GM08714 (cell line): Measurements from ENCODE around the gene FAM168A.

Source experiments
- H3K4me3 ChIP-seq: fragments of 200-500 bp; sonication (Bioruptor generic); 2 replicates; pipeline ENCODE4 v1.5.1; 2014; ENCODE audit warnings: mild to moderate bottlenecking, low read length, inconsistent platforms
- ZNF274 ChIP-seq: IDR thresholded peaks from 2 replicates; pipeline ENCODE4 v1.6.1; 2012; ENCODE audit warnings: mild to moderate bottlenecking, low read depth, low read length

Gene FAM168A

DNA sequence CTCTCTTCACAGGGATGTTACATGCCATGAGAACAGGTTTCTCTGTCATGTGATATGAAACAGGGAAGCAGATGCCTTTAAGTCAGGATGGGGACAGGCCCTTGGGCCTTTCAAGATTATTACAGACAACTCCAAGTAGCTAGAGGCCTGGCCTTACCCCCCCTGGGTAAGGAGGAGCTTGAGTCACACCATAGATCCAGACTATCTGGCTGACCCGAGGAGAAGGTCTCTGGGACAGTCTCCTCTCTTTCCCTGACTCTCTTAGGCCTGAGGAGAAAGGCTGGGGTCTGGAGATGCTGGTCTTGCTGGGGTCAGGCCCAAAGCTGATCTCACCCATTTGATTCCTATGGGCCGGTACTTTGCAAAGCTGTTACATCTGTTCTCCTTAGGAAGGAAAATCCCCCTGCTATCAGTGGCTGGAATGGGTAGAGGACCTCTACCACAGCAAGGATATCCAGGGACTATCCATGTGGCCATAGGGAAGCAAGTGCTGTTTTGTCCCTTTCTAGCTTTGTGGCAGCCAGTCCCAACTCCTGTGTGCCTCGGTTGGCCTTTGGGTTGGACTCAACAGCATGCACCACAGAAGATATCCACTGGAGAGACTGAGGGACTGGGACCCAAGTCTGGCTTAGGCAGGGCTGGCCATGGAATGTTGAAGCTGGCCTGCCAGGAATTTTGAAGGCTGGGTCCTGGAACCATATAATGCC, 196.5 kb downstream of the FAM168A start:
- TF ChIP-seq ZNF274: no peak

DNA sequence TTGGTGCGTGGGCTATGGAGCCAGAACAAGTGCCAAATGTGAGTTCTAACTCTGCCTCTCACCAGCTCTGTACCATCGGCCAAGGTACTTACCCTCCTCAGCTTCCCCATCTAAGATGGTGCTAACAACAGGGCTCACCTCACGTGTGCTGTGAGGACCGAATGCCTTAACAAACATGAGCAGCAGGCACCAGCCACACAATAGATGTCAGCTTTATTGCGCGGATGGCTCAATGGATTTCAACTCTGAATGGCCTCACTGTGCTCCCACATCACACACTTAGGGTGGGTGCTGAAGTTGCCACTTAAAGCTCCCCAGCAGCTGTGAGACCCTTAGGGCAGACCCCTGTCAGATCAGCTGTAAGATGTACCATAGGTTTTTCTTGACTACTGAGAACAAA, 197.6 kb downstream of the FAM168A start:
- H3K4me3 ChIP-seq: no peak overlapping the region
- no peak for TF ChIP-seq ZNF274

More for the DNA sequence above, 196.5 kb downstream of the FAM168A start:
- no peak overlapping the region for H3K4me3 ChIP-seq

GRCh38 chr11:73399636-73400035, 198.3 kb downstream of the FAM168A start:
- H3K4me3 ChIP-seq: no peak overlapping the region
- TF ChIP-seq ZNF274: no peak

- H3K4me3 ChIP-seq: no peak overlapping the region
- no peak for TF ChIP-seq ZNF274
Observed at GRCh38 chr11:73399159-73399590, 198.7 kb downstream of the FAM168A start.

GRCh38 chr11:73398721-73399120, 199.2 kb downstream of the FAM168A start:
- no peak for TF ChIP-seq ZNF274

DNA sequence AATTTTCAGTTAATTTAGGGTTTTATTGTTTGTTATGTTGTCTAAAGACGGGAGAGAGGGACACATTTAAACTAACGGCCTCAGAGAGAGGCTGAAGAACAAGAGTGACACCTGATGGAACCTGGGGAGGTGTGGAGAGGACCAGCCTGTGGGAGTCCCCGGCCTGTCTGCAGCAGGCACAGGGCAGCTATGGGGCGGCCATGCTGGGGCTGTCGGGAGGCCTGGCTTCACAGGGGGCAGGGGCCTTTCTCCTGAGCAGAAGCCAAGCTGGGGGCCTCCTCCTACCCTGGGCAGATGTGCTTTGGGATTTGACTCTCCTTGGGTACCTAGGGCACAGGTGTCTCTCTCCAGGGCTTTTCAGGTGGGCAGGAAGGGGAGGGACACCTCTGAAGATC, 199.8 kb downstream of the FAM168A start:
- TF ChIP-seq ZNF274: no peak
- H3K4me3 ChIP-seq: no peak overlapping the region

More at GRCh38 chr11:73398721-73399120, 199.2 kb downstream of the FAM168A start:
- H3K4me3 ChIP-seq: no peak overlapping the region

GRCh38 chr11:73397468-73398131, 200.3 kb downstream of the FAM168A start:
- H3K4me3 ChIP-seq: no peak overlapping the region
- TF ChIP-seq ZNF274: no peak

DNA sequence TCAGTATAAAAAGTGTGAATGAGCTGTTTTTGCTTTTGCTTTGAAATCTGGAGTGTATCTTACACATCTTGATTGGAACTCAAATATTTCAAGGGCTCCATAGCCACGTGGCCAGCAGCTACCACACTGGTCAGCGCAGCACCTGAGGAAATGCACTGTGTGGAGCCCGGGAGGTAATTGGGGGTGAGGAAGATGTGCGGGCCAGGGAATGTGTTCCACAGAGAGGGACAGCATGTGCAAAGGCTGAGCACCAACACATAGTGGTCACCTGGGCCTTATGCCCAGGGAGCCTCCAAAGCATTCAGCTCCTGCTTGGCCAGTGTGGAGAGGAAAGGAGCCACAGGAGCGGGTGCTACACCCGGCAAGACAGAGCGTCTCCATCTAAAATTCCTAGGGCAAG, 200.9 kb downstream of the FAM168A start:
- no peak for TF ChIP-seq ZNF274
- no peak overlapping the region for H3K4me3 ChIP-seq

- TF ChIP-seq ZNF274: no peak
- H3K4me3 ChIP-seq: no peak overlapping the region
Observed at GRCh38 chr11:73396251-73396930, 201.5 kb downstream of the FAM168A start.

GRCh38 chr11:73395297-73396208, 202.4 kb downstream of the FAM168A start:
- no peak for TF ChIP-seq ZNF274
- no peak overlapping the region for H3K4me3 ChIP-seq

- TF ChIP-seq ZNF274: no peak
- H3K4me3 ChIP-seq: no peak overlapping the region
Observed at GRCh38 chr11:73394416-73395296, 203.3 kb downstream of the FAM168A start.

DNA sequence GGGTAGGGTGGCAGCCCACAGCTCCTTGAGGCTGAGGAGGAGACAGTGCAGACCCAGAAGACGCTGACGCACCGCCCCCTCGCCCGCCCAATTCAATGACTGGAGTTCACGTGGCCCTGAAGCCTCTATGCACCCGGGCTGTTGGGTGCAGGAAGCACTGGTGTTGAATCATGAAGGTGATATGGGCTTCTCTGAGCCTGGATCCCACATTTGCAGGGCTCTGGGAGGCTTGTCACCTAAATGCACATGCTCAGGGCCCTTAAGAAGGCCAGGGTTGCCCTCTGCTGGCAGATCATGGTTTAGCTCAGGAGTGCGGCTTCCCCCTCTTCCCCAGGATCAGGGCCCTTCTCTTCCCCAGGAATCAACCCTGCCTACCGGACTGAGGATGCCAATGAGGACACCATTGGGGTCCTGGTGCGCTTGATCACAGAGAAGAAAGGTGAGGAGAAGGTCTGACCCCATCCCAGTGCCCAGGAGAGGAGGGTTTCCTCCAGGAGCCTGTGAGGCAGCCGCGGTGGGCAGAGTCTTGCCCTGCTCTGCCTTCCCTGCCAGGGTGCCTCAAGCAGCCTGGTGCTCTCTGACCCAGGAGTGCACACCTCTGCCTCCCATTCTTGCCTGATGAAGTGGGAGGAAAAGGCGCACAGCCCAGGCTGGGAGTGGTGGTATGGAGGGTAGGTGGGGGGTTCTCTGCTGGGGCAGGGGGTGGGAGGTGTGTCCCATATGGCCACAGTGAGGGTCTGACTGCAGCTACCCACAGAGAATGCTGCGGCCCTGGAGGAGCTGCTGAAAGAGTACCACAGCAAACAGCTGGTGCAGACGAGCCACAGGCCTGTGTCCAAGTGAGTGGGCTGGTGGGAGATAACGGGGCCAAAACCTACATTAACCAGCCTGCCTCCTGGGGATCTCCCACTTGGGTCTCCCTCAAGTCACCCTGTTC, 204.2 kb downstream of the FAM168A start:
- no peak overlapping the region for H3K4me3 ChIP-seq
- TF ChIP-seq ZNF274: no peak
